ENCODE data around the gene KRT20. TPM values are rescaled to one million over a fixed set of nuclear protein-coding genes. Genes with fewer than 3 reads are reported as not detected.

KRT20 gene
- total and polyA plus RNA-seq, 2 of the 13 experiments (the other 11 are each of a cell fraction or from before 2014, with no cell fraction given), result 0.13 to 0.20 TPM

DNA sequence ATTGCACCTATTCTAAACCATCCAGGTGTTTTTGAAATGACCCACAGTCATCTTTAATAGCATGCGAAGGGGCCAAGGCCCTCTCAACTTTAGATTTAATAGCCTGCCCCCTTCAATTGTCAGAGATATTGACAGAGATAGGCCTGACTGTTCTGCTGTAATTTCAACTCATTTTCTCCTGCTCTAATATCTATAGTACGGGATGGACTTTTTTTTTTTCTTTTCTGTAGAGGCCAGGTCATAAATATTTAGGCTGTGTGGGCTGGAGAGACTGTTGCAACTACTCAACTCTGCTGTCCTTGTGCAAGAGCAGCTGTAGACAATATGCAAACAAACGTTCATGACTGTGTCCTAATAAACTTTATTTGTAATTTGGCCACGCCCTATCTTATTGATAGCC, 24.7 kb upstream of the KRT20 start (continued):
- TF ChIP-seq ZBTB40 (IDR thresholded peaks at IDR 0.05) (peak; percentile 28; the same call in 1 of the 2 replicates), ZBTB40 (CRISPR knock-in tag; IDR thresholded peaks at IDR 0.05) (no peak), TRAFD1 (CRISPR knock-in tag; IDR thresholded peaks at IDR 0.05; ENCODE audit: borderline replicate concordance) (0 out of 2 replicates have a peak, but pooled peaks have one; percentile 17), ZNF670 (CRISPR knock-in tag; IDR thresholded peaks at IDR 0.05; ENCODE audit: borderline replicate concordance) (0 out of 2 replicates have a peak, but pooled peaks have one; percentile 7)

Data from HepG2 (cell line).